NCI-H774 (cell line): ENCODE results near the gene MRPS12.

Experiments
- DNase-seq: peaks from one replicate; lab custom pipeline; 2025; lab: John Stamatoyannopoulos, UW

Gene MRPS12

GRCh38 chr19:38911388-38912001 is 19.2 kb upstream of the MRPS12 start:
- DNase-seq, result no peak

- DNase-seq, result no peak
These were observed 17.9 kb upstream of the MRPS12 start for GRCh38 chr19:38912600-38913514.

GRCh38 chr19:38913958-38914357 is 16.8 kb upstream of the MRPS12 start:
- DNase-seq, result no peak

GRCh38 chr19:38915329-38916321 is 15.1 kb upstream of the MRPS12 start:
- no peak for DNase-seq

GRCh38 chr19:38917516-38917915 is 13.2 kb upstream of the MRPS12 start:
- DNase-seq, result no peak

GRCh38 chr19:38917921-38918491 is 12.7 kb upstream of the MRPS12 start:
- DNase-seq, result no peak

- DNase-seq, result no peak
These were observed 12.2 kb upstream of the MRPS12 start for GRCh38 chr19:38918526-38918925.

GRCh38 chr19:38919837-38920601 is 10.7 kb upstream of the MRPS12 start:
- no peak for DNase-seq

GRCh38 chr19:38920602-38921419 is 9.9 kb upstream of the MRPS12 start:
- no peak for DNase-seq

GRCh38 chr19:38921420-38922274 is 9.1 kb upstream of the MRPS12 start:
- DNase-seq, result no peak

GRCh38 chr19:38922482-38922881 is 8.3 kb upstream of the MRPS12 start:
- no peak for DNase-seq

GRCh38 chr19:38924388-38924787 is 6.4 kb upstream of the MRPS12 start:
- DNase-seq, result no peak

- no peak for DNase-seq
These were observed 2.2 kb upstream of the MRPS12 start for GRCh38 chr19:38928391-38929001.

- DNase-seq, result peak; percentile 89
These were observed 592 bp upstream of the MRPS12 start, which contains the start of gene SARS2 for GRCh38 chr19:38929929-38930775. TSS of gene SARS2 (minus strand) at chr19:38930763. CDS start at chr19:38930736, 27 bp downstream.

- DNase-seq, result no peak
These were observed 713 bp downstream of the MRPS12 start for GRCh38 chr19:38931521-38931793.

GRCh38 chr19:38932425-38933179 is 1.9 kb downstream of the MRPS12 start:
- DNase-seq, result no peak

- no peak for DNase-seq
These were observed 2.8 kb downstream of the MRPS12 start for GRCh38 chr19:38933544-38933943.
